Activated naive CD4-positive, alpha-beta T cell treated with anti-CD3 and anti-CD28 coated beads for 36 hours (primary cell): ENCODE results near the gene ECHDC1. TPM values are rescaled to one million over a fixed set of nuclear protein-coding genes. Genes with fewer than 3 reads are reported as not detected.

Experiments
- CTCF ChIA-PET: fragments of 350-600 bp; sonication (Branson Sonifier 250); formaldehyde crosslinking; loops from one replicate; lab custom pipeline; 2021; ENCODE audit warnings: antibody characterized with exemption; lab: Charles Lee
- DNase-seq: peaks from one replicate; pipeline ENCODE4 v3.0.0-alpha.2; 2020
- H3K27ac Mint-ChIP-seq: one replicate; pipeline ENCODE4 v1.8.0; 2021; ENCODE audit warnings: mild to moderate bottlenecking, mixed read lengths
- H3K27me3 Mint-ChIP-seq: one replicate; pipeline ENCODE4 v1.8.0; 2021; ENCODE audit warnings: low read depth, mixed read lengths
- H3K36me3 Mint-ChIP-seq: one replicate; pipeline ENCODE4 v1.8.0; 2021; ENCODE audit warnings: low read depth, mixed read lengths
- H3K4me1 Mint-ChIP-seq: one replicate; pipeline ENCODE4 v1.8.0; 2021; ENCODE audit warnings: low read depth, mixed read lengths
- H3K4me3 Mint-ChIP-seq: one replicate; pipeline ENCODE4 v1.8.0; 2021; ENCODE audit warnings: mild to moderate bottlenecking, moderate library complexity, mixed read lengths
- H3K9me3 Mint-ChIP-seq: one replicate; pipeline ENCODE4 v1.8.0; 2021; ENCODE audit warnings: mixed read lengths
- intact Hi-C: fragments of 100-400 bp; cut with micrococcal nuclease; formaldehyde crosslinking; loops from one replicate; pipeline ENCODE4 v1.15.1; 2023
- total RNA-seq, 2 experiments: library from RNA; stranded (reverse); gene quantifications; one replicate each; pipeline ENCODE4 v1.2.3, GENCODE V29; 2021

ECHDC1 gene
- total RNA-seq, 2 experiments from 2014 or later = 40.1 to 41.4 TPM

DNA sequence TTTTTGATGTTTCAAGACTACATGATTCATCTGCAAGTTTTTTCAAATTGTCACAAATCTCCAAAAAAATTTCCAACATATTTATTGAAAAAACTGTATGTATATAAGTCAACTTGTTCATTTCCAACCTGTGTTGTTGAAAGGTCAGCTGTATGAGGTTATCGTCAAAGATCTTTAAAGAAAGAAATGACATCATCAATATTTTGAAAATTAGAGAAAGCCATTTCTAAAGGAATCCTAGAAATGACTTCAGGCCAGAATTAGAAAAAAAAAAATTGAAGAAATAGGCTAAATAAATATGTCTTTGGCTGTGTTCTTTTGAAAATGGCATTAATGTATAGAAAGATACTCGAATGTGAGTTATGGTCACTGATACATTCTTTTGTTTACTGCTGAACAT lies 69.9 kb downstream of the ECHDC1 start:
- intact Hi-C loops = no loop called here
- CTCF ChIA-PET = no interaction called here
- H3K4me3 Mint-ChIP-seq = no peak overlapping the region
- no peak overlapping the region for H3K27ac Mint-ChIP-seq
- peaks cover 4% of the 10 kb centered on the region for H3K36me3 Mint-ChIP-seq
- H3K27me3 Mint-ChIP-seq = no peaks in the 10 kb centered on the region
- peaks cover 37% of the 10 kb centered on the region for H3K4me1 Mint-ChIP-seq
- no peaks in the 10 kb centered on the region for H3K9me3 Mint-ChIP-seq
- no peak for DNase-seq

DNA sequence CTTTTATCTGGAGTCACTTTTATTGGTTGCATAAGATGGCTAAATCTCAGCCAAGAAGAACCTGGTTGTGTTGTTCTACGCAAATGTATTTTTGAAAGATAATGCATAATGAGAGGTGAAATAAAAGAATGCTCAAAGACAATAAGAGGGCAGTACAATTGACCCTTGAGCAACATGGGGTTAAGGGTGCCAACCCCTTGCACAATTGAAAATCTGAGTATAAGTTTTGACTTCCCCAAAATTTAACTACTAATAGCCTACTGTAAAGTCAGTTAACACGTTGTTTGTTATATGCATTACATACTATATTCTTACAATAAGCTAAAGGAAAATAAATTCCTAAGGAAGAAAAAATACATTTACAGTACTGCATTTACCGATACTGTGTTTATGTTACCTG lies 70.8 kb downstream of the ECHDC1 start:
- no peaks in the 10 kb centered on the region for H3K27me3 Mint-ChIP-seq
- H3K4me1 Mint-ChIP-seq = peaks cover 40% of the 10 kb centered on the region
- H3K27ac Mint-ChIP-seq = no peak overlapping the region
- CTCF ChIA-PET = interaction anchor here (0.7 kb wide), 1 partner anchor 33 kb away, joined by 3 read pairs; no protein-coding TSS in a partner anchor
- H3K36me3 Mint-ChIP-seq = peaks cover 4% of the 10 kb centered on the region
- no peak overlapping the region for H3K4me3 Mint-ChIP-seq
- intact Hi-C loops = no loop called here
- no peaks in the 10 kb centered on the region for H3K9me3 Mint-ChIP-seq
- no peak for DNase-seq

GRCh38 chr6:127267646-127268625 lies 75.5 kb downstream of the ECHDC1 start:
- H3K4me1 Mint-ChIP-seq = peaks cover 34% of the 10 kb centered on the region
- no peaks in the 10 kb centered on the region for H3K9me3 Mint-ChIP-seq
- H3K36me3 Mint-ChIP-seq = peaks cover 7% of the 10 kb centered on the region
- DNase-seq = no peak
- peak overlapping the region; percentile 100 for H3K27ac Mint-ChIP-seq
- CTCF ChIA-PET = interaction anchor here (1.8 kb wide), 2 partner anchors 8 to 78 kb away, joined by 9 to 13 read pairs; no protein-coding TSS in a partner anchor
- intact Hi-C loops = loop anchor here (1.0 to 10.0 kb wide), 7 partner anchors 147 to 1963 kb away; partner anchors contain the start of genes CENPW, HDDC2, NCOA7 and PTPRK
- no peaks in the 10 kb centered on the region for H3K27me3 Mint-ChIP-seq
- peak overlapping the region; percentile 100 for H3K4me3 Mint-ChIP-seq

DNA sequence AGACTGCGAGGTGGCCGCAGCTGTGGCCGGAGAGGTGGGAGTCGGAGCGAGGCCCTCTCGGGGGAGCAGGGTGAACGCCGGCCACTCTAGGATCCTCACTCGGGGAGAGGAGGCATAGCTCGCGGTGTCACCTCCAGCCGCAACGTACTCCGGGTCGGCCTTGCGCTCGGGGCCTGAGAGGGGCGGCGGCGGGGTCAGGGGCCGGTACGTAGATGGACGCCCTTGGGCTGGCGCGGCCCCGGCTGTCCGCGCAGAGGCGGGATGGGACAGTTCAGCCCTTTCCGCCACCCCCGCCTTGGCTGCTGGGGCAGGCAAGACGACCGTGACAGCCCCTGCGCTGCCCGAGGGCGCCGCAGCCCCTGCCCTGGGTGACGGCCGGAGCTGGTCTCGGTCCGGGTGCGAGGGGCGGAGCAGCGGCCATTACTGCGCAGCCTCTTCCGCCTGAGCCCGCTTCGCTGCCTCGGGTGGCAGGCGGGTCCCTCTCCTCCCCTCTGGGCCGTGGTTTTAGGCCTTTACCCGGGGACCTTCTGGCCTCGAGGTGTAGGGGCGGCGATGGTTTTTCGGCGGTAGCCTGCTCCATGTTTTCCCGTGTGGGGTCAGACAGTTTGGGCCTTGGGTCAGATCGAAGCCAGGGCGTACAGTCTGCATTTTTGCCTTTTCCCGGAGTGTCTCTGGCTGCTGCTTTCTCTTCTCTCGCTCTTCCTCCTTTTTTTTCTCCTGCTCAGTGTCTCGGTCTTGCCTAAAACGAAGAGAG lies 76.3 kb downstream of the ECHDC1 start:
- peaks cover 28% of the 10 kb centered on the region for H3K4me1 Mint-ChIP-seq
- H3K27ac Mint-ChIP-seq = peak overlapping the region; percentile 100
- H3K9me3 Mint-ChIP-seq = no peaks in the 10 kb centered on the region
- intact Hi-C loops = loop anchor here (1.0 to 10.0 kb wide), 11 partner anchors 24 to 1962 kb away; partner anchors contain the start of genes CENPW, ECHDC1, HDDC2 and NCOA7
- CTCF ChIA-PET = interaction anchor here (0.6 to 4.5 kb wide), 15 partner anchors 9 to 278 kb away, joined by 3 to 24 read pairs (median 4); partner anchors contain the start of gene MTCL3
- H3K27me3 Mint-ChIP-seq = no peaks in the 10 kb centered on the region
- H3K36me3 Mint-ChIP-seq = peaks cover 7% of the 10 kb centered on the region
- H3K4me3 Mint-ChIP-seq = peak overlapping the region; percentile 100
- peak; percentile 54 for DNase-seq

DNA sequence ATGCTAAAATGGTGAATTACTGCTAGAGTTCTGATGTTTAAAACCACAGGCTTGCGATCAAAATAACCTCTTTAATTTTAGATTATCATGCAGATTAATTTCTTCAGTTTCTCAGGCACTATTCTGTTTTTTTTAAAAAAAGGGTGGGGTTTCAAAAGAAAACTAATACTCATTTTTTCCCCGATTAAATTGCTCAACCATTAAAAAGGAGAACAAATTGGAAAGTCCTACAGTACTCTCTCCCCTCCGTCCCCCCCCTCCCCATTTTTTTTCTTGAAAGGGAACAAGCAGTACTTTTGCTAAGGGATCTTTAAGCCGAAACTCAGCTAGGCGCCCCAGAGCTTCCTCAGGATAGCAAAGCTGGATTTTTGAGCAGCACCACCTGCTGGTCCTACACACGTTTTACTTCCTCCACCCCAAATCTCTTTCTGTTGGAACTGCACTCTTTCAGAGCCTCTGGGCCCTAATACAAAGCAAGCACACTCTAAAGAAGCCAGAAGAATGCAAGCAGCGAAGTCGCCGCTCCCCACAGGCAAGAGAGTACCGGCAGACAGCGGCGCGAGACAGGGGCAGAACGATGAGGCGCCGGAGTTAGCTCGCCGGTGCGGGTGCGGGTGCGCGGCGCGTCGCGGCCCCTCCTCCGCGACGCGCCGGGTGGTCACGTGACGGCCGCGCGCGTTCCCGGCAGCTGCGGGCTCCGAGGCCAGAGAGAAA lies 77.1 kb downstream of the ECHDC1 start, which contains the start of gene RNF146:
TSS of gene RNF146 (plus strand) at position 687 of the 714 bp plus-strand sequence. CDS start 13,475 bp downstream, outside the sequence.
- peaks cover 7% of the 10 kb centered on the region for H3K36me3 Mint-ChIP-seq
- no peaks in the 10 kb centered on the region for H3K27me3 Mint-ChIP-seq
- intact Hi-C loops = loop anchor here (1.0 to 10.0 kb wide), 10 partner anchors 25 to 1962 kb away; partner anchors contain the start of genes CENPW, ECHDC1, HDDC2 and NCOA7
- peak within 1 kb of the TSS; percentile 100 for H3K27ac Mint-ChIP-seq
- peaks cover 25% of the 10 kb centered on the region for H3K4me1 Mint-ChIP-seq
- H3K4me3 Mint-ChIP-seq = peak within 1 kb of the TSS; percentile 100
- peak; percentile 74 for DNase-seq
- no peaks in the 10 kb centered on the region for H3K9me3 Mint-ChIP-seq
- CTCF ChIA-PET = interaction anchor here (0.6 to 4.5 kb wide), 21 partner anchors 8 to 279 kb away, joined by 3 to 24 read pairs (median 4); partner anchors contain the start of gene MTCL3

GRCh38 chr6:127263481-127263880 lies 79.9 kb downstream of the ECHDC1 start:
- CTCF ChIA-PET = interaction anchor here (1.3 to 4.5 kb wide), 2 partner anchors 78 to 285 kb away, joined by 3 to 24 read pairs; no protein-coding TSS in a partner anchor
- H3K27ac Mint-ChIP-seq = no peak overlapping the region

GRCh38 chr6:127262896-127263295 lies 80.5 kb downstream of the ECHDC1 start:
- Mint-ChIP-seq H3K36me3 (peaks cover 3% of the 10 kb centered on the region), H3K4me1 (peaks cover 6% of the 10 kb centered on the region), H3K4me3 (no peak overlapping the region), H3K27ac (no peak overlapping the region), H3K27me3 (peaks cover 8% of the 10 kb centered on the region), H3K9me3 (no peaks in the 10 kb centered on the region)
- intact Hi-C loops = loop anchor here (10.0 kb wide), 2 partner anchors 1278 to 1958 kb away; partner anchors contain the start of genes HDDC2 and TRMT11
- CTCF ChIA-PET = interaction anchor here (0.9 to 4.5 kb wide), 4 partner anchors 8 to 286 kb away, joined by 3 to 24 read pairs (median 3); no protein-coding TSS in a partner anchor
- no peak for DNase-seq

More at GRCh38 chr6:127263481-127263880, 79.9 kb downstream of the ECHDC1 start:
- peaks cover 8% of the 10 kb centered on the region for H3K27me3 Mint-ChIP-seq
- peaks cover 3% of the 10 kb centered on the region for H3K36me3 Mint-ChIP-seq
- no peaks in the 10 kb centered on the region for H3K9me3 Mint-ChIP-seq
- intact Hi-C loops = loop anchor here (10.0 kb wide), 2 partner anchors 1279 to 1959 kb away; partner anchors contain the start of genes HDDC2 and TRMT11
- H3K4me1 Mint-ChIP-seq = peaks cover 10% of the 10 kb centered on the region
- no peak overlapping the region for H3K4me3 Mint-ChIP-seq
- DNase-seq = no peak

DNA sequence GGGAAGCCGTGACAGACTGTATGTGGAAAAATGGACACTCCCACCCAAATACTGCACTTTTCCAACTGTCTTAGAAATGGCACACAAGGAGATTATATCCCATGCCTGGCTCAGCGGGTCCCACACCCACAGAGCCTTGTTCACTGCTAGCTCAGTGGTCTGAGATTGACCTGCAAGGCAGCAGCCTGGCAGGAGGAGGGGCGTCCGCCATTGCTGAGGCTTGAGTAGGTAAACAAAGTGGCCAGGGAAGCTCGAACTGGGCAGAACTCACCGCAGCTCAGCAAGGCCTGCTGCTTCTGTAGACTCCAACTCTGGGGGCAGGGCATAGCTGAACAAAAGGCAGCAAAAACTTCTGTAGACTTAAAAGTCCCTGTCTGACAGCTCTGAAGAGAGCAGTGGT lies 88.1 kb downstream of the ECHDC1 start:
- Mint-ChIP-seq H3K27ac (no peak overlapping the region), H3K4me1 (no peaks in the 10 kb centered on the region), H3K27me3 (peaks cover 10% of the 10 kb centered on the region), H3K9me3 (no peaks in the 10 kb centered on the region), H3K4me3 (no peak overlapping the region), H3K36me3 (no peaks in the 10 kb centered on the region)
- CTCF ChIA-PET = no interaction called here
- intact Hi-C loops = no loop called here
- no peak for DNase-seq

GRCh38 chr6:127249621-127250020 lies 93.8 kb downstream of the ECHDC1 start:
- DNase-seq = no peak
- Mint-ChIP-seq H3K36me3 (no peaks in the 10 kb centered on the region), H3K27ac (no peak overlapping the region), H3K27me3 (peaks cover 3% of the 10 kb centered on the region), H3K9me3 (no peaks in the 10 kb centered on the region), H3K4me1 (no peaks in the 10 kb centered on the region), H3K4me3 (no peak overlapping the region)
- CTCF ChIA-PET = no interaction called here
- intact Hi-C loops = no loop called here

DNA sequence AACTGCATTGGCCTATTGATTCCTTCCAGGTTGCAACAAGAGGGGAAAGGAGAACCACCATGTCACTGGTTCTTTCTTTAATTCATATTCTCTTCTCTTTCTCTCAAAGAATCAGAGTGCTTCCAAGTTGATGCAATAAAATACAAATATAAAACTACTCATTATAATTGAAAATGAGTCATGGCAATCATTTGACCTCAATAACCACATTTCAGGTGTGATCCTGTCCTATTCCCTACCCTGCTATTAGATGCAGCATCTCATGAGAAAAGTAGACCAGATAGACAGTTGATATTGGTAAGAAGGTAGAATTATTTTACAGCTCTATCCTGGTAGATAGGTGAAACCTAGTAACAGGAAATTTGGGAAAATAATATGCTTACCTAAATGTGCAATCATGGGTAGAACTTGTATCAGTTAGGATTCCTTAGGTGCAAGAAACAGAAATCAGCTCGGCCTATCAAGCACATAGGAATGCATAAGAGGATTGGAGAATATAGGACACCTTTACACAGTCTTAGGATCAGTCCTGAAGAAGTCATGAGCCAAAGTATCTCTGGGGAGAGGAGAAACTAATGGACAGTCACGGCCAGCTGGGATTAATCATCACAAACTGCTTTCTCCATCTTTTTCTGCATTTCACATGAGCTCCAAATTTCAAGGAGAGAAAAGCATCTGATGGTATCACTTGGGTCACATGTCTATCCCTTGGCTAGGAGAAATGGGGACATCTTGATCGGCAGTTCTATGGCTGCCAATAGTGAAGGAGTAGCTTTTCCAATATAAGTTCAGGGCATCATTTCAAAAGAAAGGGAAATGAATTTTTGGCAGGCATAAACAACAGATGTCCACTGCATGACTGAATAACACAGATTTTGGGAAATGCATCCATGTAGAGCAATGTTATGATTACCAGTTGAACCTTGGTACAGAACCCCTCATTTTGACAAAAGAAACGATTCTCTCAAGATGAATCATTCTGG lies 96.0 kb downstream of the ECHDC1 start:
- CTCF ChIA-PET = interaction anchor here (1.5 kb wide), 1 partner anchor 19 kb away, joined by 4 read pairs; the partner anchor contains the start of gene RNF146
- Mint-ChIP-seq H3K4me3 (no peak overlapping the region), H3K27me3 (peaks cover 3% of the 10 kb centered on the region), H3K36me3 (no peaks in the 10 kb centered on the region), H3K4me1 (no peaks in the 10 kb centered on the region), H3K27ac (no peak overlapping the region), H3K9me3 (no peaks in the 10 kb centered on the region)
- intact Hi-C loops = no loop called here
- no peak for DNase-seq
